C1 segment of cervical spinal cord (tissue), 14 donors: ENCODE results near the gene SQSTM1.

ENCODE experiments used
- DNase-seq, 14 donors: peaks; one replicate each; lab custom pipeline; 2025; lab: John Stamatoyannopoulos, UW

Gene SQSTM1

DNA sequence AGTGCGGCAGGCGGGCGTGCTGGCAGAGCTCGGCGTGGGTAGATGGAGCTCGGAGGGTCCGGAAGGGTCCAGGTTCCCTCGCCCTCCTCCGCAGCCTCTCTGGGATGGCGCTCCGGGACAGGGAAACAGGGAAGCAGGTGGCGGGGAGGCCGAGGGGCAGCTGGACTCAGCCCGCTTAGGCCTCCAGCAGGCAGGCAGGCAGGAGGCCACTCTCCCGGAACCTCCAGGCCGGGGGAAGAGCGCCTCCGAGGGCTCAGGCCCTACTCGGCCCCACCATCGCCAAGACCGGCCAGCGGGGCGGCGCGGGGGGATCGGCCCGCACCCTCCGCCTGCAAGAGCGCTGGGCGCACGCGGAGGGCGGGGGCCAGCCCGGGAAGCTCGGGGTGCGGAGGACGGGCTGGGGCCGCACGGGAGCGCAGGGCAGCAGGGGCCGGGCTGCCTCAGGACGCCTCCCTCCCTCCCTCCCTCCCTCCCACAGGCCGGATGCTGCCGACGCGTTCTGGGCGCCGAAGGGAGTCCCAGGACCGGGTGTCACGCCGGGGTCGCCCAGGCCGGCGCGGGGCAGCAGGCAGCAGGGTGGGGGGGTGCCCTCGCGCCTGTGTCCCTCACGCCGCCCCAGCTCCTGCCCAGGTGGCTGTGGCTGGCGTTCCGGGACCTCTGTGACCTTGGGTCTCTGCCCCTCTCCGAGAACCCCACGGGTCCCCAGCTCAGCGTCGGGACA lies 15.0 kb upstream of the SQSTM1 start:
- DNase-seq, result peak in 10 of 14 donors; percentile 27 to 76 (median 46)

DNA sequence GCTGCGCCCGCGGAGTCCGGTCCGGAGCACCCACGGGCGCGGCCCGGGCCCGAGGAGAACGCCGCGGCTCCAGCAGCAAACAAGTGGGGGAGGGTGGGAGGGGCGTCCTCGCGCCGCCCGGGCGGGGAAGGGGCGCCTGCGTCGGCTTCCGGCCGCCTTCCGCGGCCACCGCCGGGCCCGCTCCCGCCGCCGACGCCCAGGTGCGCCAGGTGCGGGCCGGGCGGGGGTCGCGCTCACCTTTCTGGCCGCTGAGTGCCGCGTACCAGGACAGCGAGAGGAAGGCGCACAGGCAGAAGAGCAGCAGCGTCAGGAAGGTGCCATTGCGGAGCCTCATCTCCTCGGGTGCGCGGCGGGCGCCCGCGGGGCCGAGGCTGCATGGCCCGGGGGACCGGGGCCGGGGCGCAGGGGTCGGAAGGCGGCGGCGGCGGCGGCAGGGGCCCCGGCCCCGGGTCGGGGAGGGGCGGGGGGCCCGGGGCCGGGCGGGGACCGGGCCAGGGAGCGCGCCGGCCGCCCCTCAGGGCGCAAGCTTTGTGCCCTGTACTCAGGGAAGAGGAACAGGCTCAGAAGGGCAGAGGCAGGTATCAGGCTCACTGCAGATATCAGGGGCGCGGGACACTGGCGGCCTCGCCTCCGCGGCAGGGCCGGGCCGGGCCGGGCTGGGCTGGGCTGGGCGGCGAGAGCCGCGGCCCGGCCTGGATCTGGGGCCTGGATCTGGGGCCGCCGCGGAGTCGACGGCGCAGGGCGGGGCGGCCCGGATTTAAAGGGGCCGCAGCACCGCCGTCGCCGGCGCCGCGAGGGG lies 14.3 kb upstream of the SQSTM1 start, which contains the start of gene MGAT4B:
MGAT4B (minus strand) TSS at position 617 of the 799 bp plus-strand sequence; CDS start at position 334, 283 bp downstream.
- DNase-seq, result peak in 11 of 14 donors; percentile 28 to 83 (median 57)

DNA sequence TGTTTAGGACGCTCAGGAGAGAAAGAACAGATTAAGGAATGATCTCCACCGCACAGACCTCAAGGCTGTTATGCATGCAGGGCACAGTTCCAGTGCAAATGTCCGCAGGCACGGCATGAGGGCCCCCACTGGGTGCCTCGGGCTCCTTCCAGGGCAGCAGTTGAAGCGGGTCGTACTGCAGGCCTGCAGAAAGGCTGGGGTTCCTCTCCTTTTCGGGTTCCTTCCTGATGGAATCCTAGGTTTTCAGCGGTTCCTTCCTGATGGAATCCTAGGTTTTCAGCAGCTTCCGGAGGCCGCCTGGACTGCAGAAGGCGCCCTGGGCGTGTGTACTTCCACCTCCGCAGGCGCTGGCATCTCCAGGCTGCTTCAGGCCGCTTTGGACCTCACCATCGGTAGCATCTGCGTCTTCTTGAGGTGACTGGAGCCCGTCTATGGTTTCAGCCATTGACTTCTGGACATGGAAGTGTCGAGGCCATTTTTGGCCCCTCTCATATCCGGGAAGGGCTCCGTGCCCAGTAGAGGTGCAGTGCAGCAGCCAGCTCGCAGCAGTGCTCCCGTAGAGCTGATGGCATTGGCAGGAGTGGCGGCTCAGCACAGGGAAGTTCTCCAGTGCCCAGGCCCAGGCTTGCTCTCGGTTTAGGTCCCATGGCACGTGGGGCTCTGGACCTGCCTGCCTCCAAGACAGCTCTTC lies 8.4 kb upstream of the SQSTM1 start:
- peak in 1 of 14 donors; percentile 97 for DNase-seq

DNA sequence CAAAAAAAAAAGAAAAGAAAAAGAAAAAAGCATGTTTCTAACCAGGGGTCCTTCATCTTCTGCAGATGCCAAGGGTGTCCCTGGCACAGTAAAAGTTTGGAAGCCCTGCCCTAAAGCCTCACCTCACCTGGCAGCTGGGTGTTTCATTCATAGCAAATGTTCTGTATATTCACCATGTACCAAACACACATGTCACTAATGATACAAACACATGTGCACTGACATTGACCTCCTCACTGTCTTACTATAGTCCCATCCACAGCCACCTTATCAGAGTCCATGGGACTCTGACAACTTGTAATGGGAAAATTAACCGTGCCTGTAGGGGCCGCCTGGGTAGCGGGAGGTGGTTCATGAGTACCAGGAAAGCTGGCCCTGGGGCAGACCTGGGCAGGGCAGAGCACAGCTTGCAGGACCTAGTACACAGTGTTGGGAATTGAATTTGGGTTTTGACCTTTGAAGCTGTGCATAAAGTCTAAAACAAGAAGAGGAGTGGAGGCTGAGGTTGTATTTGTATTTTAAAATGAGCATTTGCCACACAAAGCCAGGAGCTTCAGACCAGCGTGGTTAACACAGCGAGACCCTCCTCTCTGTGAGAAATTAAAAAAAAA lies 7.6 kb upstream of the SQSTM1 start:
- DNase-seq, result no peak

DNA sequence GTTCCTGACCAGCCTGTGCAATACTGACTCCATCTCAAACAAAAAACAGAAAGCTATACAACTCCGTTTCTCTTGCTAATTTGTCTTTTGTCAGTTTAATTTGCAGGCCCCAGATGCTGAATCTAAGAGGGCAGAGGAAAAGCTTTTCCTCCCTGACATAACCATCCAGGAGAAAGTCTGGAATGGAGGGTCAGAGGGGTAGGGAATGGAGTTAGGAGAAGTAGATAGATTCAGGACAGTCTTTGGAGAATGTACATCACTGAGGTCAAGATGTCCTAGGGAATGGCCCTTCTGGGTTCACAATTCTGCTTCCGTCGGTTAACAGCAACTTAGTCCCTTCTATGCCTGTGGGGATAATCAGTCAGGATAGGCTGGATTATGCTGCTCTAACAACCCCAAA lies 6.6 kb upstream of the SQSTM1 start:
- no peak for DNase-seq

DNA sequence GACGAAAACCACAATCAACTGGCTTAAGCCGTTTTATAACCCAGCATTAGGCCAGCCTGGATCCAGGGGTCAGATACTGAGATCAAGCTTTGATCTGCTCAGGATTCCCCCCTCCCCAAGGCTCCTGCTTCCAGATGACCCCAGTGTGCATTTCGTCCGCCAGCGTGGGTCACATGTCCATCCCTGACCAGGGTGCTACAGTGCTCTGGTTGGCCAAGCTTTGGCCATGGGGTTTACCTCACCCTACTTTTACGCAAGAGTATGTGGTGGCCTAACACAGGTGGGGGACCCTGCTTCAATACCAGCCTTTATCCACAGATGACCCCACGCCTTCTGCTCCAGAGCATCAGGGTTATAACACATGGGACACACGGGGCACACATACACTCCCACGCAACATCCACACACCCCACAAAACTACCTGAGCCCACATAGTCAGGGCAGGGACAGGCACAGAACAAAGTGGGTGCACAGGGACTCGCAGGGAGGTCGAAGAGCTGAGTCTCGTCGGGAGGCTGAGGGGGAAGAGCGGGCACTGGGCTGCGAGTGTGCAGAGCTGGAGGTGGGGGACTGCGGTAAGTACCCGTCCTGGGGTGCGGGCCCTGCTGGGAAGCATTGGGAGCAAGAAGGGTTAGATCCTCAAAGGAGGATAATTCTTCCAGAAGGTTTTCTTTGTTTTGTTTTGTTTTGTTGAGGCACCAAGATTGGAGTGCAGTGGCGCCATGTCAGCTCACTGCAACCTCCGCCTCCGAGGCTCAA lies 5.0 kb upstream of the SQSTM1 start:
- no peak for DNase-seq

DNA sequence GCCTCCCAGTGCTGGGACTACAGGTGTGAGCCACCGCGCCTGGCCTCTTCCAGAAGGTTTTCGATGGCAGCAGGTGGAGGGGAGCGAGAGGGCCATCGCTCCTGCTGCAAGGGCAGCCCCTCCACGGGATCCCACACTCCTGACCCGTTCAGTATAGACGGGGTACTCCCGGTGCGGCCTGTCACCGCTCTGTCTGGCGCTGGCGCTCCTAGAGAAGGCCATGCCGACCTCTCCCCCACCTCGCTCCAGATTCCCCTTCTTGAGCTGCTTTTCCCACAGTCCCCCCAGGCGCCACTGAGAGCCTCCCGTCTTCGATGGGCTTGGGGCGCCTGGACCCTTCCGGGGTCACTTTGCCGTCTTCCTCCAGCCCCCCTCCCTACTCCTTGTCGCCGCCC lies 4.3 kb upstream of the SQSTM1 start:
- DNase-seq, result no peak

DNA sequence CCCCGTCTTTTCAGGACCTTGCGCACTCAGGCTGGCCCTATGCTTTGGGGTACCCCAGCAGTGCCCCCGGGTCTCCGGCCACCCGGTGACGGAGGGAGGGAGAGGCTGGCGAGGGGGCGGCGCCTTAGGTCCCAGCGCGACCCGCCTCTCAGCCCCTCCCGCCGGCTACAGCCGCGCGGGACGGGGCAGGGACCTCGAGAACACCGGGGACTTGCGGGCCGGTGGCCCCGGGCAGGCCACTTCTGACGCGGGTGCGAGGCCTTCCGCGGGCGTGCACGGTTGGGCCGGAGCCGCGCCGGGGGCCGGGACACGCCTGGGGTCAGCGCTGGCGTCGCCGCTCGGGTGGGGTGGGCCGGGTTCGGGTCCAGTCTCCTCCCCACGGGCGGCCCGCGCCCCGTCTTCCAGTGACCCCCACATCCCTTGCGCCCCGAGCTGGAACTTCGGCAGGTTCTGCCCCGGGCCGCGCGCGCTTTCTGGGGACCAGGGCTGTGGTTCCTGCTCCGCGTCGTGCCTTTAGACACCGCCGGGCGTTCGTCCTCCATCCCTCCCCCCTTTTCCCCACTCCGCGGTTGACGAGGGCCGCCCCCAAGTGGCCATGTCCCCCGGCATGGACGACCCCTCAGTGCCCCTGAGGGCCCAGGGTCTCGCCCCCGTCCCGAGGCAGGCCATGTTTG lies 3.8 kb upstream of the SQSTM1 start:
- peak in 3 of 14 donors; percentile 21 to 47 (median 34) for DNase-seq

DNA sequence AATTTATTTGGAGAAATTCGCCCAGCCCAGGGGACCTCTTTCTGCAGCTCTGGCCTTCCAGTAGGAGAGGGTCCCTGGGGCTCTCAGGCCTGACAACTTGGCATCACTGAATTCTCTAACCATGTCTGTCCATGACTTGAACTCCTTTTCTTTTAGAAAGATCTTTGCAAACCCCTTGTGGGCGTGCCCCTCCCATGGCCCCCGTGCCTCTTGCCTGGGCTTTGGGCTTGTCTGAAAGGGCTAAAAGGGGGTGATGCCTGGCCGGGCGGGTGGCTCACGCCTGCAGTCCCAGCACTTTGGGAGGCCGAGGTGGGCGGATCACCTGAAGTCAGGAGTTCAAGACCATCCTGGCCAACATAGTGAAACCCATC lies 3.2 kb upstream of the SQSTM1 start:
- DNase-seq, result no peak

DNA sequence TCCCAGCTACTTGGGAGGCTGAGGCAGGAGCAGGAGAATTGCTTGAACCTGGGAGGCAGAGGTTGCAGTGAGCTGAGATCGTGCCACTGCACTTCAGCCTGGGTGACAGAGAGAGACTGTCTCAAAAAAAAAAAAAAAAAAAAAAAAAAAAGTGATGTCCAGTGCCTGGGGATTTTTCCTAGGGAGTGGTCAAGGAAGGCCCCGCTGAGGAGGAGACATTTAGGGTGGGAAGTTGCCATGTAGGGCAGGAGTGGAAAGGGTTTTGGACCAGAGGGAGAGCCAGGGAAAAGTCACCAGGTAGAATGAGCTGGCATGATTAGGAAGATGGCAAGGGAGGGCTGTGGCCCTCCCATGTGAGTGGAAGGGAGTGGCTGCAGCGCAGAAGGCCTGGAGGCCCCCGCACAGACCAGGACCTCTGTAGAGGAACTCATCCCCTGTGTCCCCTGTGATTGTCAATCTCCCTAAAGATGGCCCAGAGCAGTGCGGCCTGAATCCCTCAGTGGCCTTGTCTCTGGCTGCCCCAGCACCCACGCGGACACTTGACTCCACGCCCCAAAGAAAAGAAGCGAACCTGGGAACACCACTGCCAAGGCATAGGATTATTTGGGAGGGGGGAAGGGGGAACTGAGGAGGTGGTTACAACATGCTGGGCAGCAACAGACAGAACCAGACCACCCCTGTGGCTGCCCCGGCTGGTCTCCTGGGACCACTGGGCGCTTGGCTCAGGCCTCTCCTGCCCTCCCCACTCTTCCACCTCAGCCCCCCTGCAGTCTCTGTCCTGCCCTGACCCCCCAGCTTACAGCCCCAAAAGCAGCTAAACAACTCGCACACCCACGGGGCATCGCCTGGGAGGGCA lies 2.6 kb upstream of the SQSTM1 start:
- peak in 1 of 14 donors; percentile 63 for DNase-seq

DNA sequence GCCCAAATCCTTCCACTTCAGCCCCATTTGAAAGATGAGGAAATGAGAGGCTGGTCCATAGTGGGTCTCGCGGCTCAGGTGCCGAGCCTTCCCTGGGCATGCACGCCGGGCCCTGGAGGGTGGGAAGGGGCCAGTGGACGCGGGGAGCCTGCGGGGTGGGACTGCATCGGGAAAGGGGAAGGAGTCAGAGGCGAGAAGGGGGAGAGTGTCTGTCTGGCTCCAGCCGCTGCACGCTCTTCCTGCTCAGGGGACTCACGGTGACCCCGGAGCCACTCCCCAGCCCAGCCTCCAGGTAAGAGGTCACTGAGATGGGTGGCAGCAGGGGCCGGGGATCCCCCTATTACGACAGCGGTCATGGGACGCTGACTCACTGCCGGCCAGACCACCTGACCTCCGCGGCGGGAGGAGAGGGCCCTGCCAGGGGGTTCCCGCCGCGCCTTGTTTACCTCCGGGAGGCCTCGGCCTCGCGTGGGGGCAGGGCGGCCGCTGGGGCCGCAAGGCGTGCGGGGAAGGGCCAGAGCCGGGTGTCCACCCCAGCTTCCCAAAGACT lies 1.9 kb upstream of the SQSTM1 start:
- DNase-seq, result peak; percentile 19 to 95 (median 92)

DNA sequence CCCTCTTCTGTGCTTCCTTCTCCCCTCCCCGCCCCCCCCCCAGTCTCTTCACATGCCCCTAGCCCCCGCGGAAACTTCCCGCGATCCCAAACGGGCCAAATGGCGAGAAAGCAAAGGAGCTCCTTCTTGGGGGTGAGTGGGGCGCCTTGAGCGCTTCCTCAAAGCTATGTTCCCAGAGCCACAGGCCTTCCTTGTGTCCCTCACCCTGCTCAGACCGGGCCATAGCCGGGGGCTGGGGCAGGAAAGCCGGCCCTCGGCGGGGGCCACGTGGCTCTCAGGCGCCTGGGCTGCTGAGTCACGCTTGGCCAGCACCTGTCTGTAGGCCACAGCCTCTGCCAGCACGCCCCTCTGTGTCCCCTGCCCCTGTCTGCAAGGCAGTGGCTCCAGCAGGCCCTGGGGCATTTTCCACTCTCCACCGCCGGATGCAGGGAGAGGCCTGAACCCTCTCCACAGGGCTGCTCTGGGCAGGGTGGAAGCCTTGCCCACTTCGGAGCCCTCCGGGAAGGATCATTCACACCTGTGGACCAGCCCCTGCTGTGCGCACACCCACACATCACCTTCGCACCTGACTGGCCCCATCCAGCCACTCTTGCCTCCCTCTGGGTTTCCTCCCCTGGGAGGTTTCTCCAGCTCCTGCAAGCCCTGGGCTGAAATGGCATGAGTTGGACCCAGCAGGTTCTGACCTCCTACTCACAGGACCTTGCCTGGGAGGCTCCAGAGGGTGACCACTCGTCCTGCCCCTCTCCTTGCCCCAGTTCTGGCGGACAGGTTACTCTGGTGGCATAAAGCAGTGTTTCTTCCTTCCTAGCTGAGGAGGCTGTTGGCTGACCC lies 1.2 kb upstream of the SQSTM1 start:
- peak in 12 of 14 donors; percentile 56 to 87 (median 77) for DNase-seq

DNA sequence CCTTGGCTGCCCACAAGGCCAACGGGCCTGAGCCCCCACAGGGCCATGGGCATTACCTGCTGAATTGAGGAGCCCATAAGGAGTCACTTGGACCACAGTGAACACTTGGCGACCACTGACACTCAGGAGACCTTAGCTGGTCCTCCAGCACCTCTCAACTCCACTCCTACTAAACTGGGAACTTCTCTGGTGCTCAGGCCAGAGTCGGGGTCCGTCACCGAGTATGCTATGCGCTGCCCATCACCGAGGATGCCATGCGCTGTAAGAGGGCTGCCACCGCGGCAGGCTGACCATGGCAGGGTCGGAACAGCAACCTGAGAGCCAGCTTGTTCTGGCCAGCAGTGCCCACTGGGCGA lies 600 bp upstream of the SQSTM1 start:
- peak in 2 of 14 donors; percentile 63 to 66 for DNase-seq

DNA sequence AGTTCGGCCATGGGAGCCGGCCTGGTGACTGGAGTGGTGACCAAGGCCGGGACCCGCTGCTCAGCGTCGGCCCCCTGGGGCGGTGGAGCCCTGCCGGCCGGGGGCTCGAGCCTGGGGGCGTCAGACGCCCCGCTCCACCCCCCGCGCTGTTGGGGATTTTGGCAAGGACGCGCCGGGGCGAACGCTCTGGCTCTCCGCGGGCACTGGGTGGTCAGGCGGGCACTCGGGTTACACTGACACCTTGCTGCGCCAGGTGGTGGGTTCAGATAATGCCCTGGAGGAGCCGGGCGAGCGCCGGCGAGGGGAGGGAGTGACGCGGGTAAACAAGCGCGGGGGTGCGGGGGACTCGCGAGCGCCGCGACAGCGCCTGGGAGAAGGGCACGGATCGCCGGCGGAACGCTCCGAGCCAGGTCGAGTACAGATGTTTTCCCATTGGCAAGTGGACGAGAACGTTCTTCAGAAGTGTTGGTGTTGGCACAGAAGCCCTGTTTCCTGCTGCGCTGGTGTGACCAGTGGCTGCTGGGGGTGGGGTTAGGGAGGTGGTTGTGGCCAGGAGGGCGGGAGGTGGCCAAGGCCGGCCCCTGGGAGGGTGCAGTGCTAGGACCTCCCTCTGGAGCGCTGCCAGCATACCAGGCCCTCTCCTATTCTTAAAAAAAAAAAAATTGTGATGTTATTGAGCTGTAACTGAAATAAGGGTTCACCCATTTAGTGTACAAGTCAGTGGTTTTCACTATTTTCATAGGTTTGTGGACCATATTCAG lies 773 bp downstream of the SQSTM1 start:
- DNase-seq, result peak; percentile 26 to 87 (median 80)

DNA sequence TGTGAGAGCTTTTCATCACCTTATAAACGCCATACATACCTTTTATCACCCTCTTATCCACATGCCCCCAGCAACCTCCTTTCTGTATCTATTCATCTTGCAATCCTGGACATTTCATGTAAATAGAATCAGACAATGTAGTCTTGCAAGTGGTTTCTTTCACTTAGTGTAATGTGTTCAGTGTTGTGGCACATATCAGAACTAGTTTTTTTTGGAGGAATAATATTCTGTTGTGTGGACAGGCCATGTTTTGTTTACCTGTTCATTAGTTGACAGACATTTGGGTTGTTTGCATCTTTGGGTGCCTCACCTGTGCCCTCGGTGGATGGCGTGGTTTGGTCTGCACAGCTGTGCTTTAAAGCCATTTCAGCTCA lies 1.3 kb downstream of the SQSTM1 start:
- no peak for DNase-seq

DNA sequence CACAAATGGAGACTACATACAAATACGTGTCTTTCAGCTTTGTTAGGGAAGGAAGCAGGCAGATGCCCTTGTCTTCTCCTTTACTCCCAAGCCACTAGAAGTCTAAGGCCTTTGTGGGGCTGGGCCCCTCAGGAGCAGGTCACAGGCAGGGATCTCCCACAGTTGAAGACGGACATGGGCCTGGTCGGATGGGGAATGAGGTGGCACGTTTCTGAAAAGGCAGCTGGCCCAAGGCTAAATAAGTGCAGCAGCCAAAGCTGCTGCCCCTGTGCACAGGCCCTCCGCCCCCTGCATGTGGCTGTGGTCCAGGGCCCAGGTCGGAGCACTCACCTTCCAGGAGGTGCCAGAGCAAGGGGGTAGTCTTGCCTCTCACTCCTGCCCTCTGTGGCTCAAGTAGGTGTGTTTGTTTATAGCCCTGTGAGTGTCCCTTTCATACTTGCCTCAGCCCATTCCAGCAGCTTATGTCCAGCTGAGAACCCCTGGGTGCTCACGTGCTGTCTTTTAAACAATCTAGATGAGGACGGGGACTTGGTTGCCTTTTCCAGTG lies 1.8 kb downstream of the SQSTM1 start:
- no peak for DNase-seq
